ENCODE data around the gene CBLB. TPM values are rescaled to one million over a fixed set of nuclear protein-coding genes. Genes with fewer than 3 reads are reported as not detected.
A peak's percentile ranks its signal among the peaks of the same experiment; 100 is the strongest.

CBLB gene
- total RNA-seq (10 to 100 TPM; 36.0 to 44.6 TPM), polyA plus RNA-seq (ENCODE audit: insufficient read length in 2 of 2) (10 to 100 TPM; 25.1 to 25.6 TPM)
- long read RNA-seq, donor 1, full-length matches to known transcripts = 3 of 3 reads
- long read RNA-seq, donor 1, partial matches to known transcripts = 0 of 3 reads
- long read RNA-seq, donor 1, other reads (novel, unspliced or antisense) = 0 of 3 reads
- long read RNA-seq, donor 2 = 0 reads
- long read RNA-seq, donor 3, full-length matches to known transcripts = 1 of 1 reads
- long read RNA-seq, donor 3, partial matches to known transcripts = 0 of 1 reads
- long read RNA-seq, donor 3, other reads (novel, unspliced or antisense) = 0 of 1 reads
- long read RNA-seq, donor 4, full-length matches to known transcripts = 2 of 2 reads
- long read RNA-seq, donor 4, partial matches to known transcripts = 0 of 2 reads
- long read RNA-seq, donor 4, other reads (novel, unspliced or antisense) = 0 of 2 reads

- 0% methylated on average over 50 of the region's 68 CpGs for WGBS (ENCODE audit: insufficient coverage)
Measured at GRCh38 chr3:105868742-105869530, at the start of gene CBLB. CBLB (minus strand) TSS chr3:105869012; CDS start chr3:105867577, 1,435 bp downstream.

GRCh38 chr3:105916767-105917166, 48.0 kb upstream of the CBLB start:
- no peak for DNase-seq (ENCODE audit: low read depth in 4 of 6, low spot score in 6 of 6)
- peaks cover 1% of the 10 kb centered on the region for H3K9me3 ChIP-seq (ENCODE audit: control insufficient read depth, insufficient read depth, low read length)
- H3K27me3 ChIP-seq (ENCODE audit: control insufficient read depth, insufficient read depth, low read length) = no peaks in the 10 kb centered on the region
- no peaks in the 10 kb centered on the region for H3K4me1 ChIP-seq (ENCODE audit: control insufficient read depth, insufficient read depth, low read length)
- no CpG with 5 or more reads among the region's 2 CpGs for WGBS (ENCODE audit: insufficient coverage)
- no peak overlapping the region for H3K27ac ChIP-seq (ENCODE audit: low read depth, low read length)
- H3K36me3 ChIP-seq (ENCODE audit: control insufficient read depth, insufficient read depth, low read length) = no peaks in the 10 kb centered on the region
- H3K4me3 ChIP-seq (ENCODE audit: low read depth, low read length) = no peak overlapping the region

More at GRCh38 chr3:105868742-105869530, at the start of gene CBLB:
- H3K27me3 ChIP-seq (ENCODE audit: control insufficient read depth, insufficient read depth, low read length) = no peaks in the 10 kb centered on the region
- peak within 1 kb of the TSS; percentile 90 for H3K4me3 ChIP-seq (ENCODE audit: low read depth, low read length)
- DNase-seq (ENCODE audit: low read depth in 4 of 6, low spot score in 6 of 6) = peak; percentile 84 to 99 (median 94)
- no peaks in the 10 kb centered on the region for H3K9me3 ChIP-seq (ENCODE audit: control insufficient read depth, insufficient read depth, low read length)
- peaks cover 3% of the 10 kb centered on the region for H3K4me1 ChIP-seq (ENCODE audit: control insufficient read depth, insufficient read depth, low read length)
- peak within 1 kb of the TSS; percentile 99 for H3K27ac ChIP-seq (ENCODE audit: low read depth, low read length)
- no peaks in the 10 kb centered on the region for H3K36me3 ChIP-seq (ENCODE audit: control insufficient read depth, insufficient read depth, low read length)

GRCh38 chr3:105915524-105915923, 46.7 kb upstream of the CBLB start:
- H3K4me3 ChIP-seq (ENCODE audit: low read depth, low read length) = no peak overlapping the region
- H3K36me3 ChIP-seq (ENCODE audit: control insufficient read depth, insufficient read depth, low read length) = no peaks in the 10 kb centered on the region
- no peak overlapping the region for H3K27ac ChIP-seq (ENCODE audit: low read depth, low read length)
- 100% methylated on average over 1 of the region's 2 CpGs for WGBS (ENCODE audit: insufficient coverage)
- peaks cover 1% of the 10 kb centered on the region for H3K9me3 ChIP-seq (ENCODE audit: control insufficient read depth, insufficient read depth, low read length)
- no peaks in the 10 kb centered on the region for H3K27me3 ChIP-seq (ENCODE audit: control insufficient read depth, insufficient read depth, low read length)
- H3K4me1 ChIP-seq (ENCODE audit: control insufficient read depth, insufficient read depth, low read length) = no peaks in the 10 kb centered on the region
- DNase-seq (ENCODE audit: low read depth in 4 of 6, low spot score in 6 of 6) = no peak

DNA sequence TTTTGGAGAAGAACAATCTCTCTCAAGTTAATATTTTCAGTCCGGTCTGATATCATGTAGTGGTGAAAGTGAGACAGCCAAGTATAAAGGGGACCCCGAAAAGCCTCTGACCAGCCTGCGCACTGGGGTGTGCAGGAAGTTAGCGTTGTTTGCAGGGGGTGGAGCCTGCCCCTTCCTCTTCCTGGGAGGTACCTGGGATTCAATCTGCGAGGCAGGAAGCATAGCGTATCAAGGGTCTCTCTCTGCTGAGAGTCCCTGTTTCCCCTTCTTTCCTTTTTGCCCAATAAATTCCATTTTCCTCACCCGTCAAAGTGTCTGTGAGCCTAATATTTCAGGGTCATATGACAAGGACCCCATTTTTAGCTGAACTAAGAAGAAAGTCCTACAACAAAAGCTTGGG, 44.8 kb upstream of the CBLB start:
- DNase-seq (ENCODE audit: low read depth in 4 of 6, low spot score in 6 of 6) = no peak
- Histone ChIP-seq H3K4me1 (ENCODE audit: control insufficient read depth, insufficient read depth, low read length) (no peaks in the 10 kb centered on the region), H3K9me3 (ENCODE audit: control insufficient read depth, insufficient read depth, low read length) (peaks cover 1% of the 10 kb centered on the region), H3K4me3 (ENCODE audit: low read depth, low read length) (no peak overlapping the region), H3K36me3 (ENCODE audit: control insufficient read depth, insufficient read depth, low read length) (no peaks in the 10 kb centered on the region), H3K27ac (ENCODE audit: low read depth, low read length) (no peak overlapping the region), H3K27me3 (ENCODE audit: control insufficient read depth, insufficient read depth, low read length) (no peaks in the 10 kb centered on the region)
- WGBS (ENCODE audit: insufficient coverage) = 100% methylated on average over 2 of the region's 7 CpGs

GRCh38 chr3:105912891-105913290, 44.1 kb upstream of the CBLB start:
- H3K9me3 ChIP-seq (ENCODE audit: control insufficient read depth, insufficient read depth, low read length) = peaks cover 1% of the 10 kb centered on the region
- DNase-seq (ENCODE audit: low read depth in 4 of 6, low spot score in 6 of 6) = no peak
- no peaks in the 10 kb centered on the region for H3K4me1 ChIP-seq (ENCODE audit: control insufficient read depth, insufficient read depth, low read length)
- H3K27ac ChIP-seq (ENCODE audit: low read depth, low read length) = no peak overlapping the region
- no peaks in the 10 kb centered on the region for H3K27me3 ChIP-seq (ENCODE audit: control insufficient read depth, insufficient read depth, low read length)
- no peaks in the 10 kb centered on the region for H3K36me3 ChIP-seq (ENCODE audit: control insufficient read depth, insufficient read depth, low read length)
- H3K4me3 ChIP-seq (ENCODE audit: low read depth, low read length) = no peak overlapping the region

GRCh38 chr3:105911496-105911895, 42.7 kb upstream of the CBLB start:
- Histone ChIP-seq H3K9me3 (ENCODE audit: control insufficient read depth, insufficient read depth, low read length) (peaks cover 1% of the 10 kb centered on the region), H3K36me3 (ENCODE audit: control insufficient read depth, insufficient read depth, low read length) (no peaks in the 10 kb centered on the region), H3K4me1 (ENCODE audit: control insufficient read depth, insufficient read depth, low read length) (no peaks in the 10 kb centered on the region), H3K27ac (ENCODE audit: low read depth, low read length) (no peak overlapping the region), H3K27me3 (ENCODE audit: control insufficient read depth, insufficient read depth, low read length) (no peaks in the 10 kb centered on the region), H3K4me3 (ENCODE audit: low read depth, low read length) (no peak overlapping the region)
- DNase-seq (ENCODE audit: low read depth in 4 of 6, low spot score in 6 of 6) = no peak

- H3K4me3 ChIP-seq (ENCODE audit: low read depth, low read length) = no peak overlapping the region
- H3K27ac ChIP-seq (ENCODE audit: low read depth, low read length) = no peak overlapping the region
- peak in 1 of 6 donors; percentile 6 for DNase-seq (ENCODE audit: low read depth in 4 of 6, low spot score in 6 of 6)
- H3K4me1 ChIP-seq (ENCODE audit: control insufficient read depth, insufficient read depth, low read length) = no peaks in the 10 kb centered on the region
- no peaks in the 10 kb centered on the region for H3K36me3 ChIP-seq (ENCODE audit: control insufficient read depth, insufficient read depth, low read length)
- H3K27me3 ChIP-seq (ENCODE audit: control insufficient read depth, insufficient read depth, low read length) = no peaks in the 10 kb centered on the region
- no peaks in the 10 kb centered on the region for H3K9me3 ChIP-seq (ENCODE audit: control insufficient read depth, insufficient read depth, low read length)
- WGBS (ENCODE audit: insufficient coverage) = no CpG with 5 or more reads among the region's 3 CpGs
Measured at GRCh38 chr3:105907777-105908176, 39.0 kb upstream of the CBLB start.

- no peak for DNase-seq (ENCODE audit: low read depth in 4 of 6, low spot score in 6 of 6)
- WGBS (ENCODE audit: insufficient coverage) = 83% methylated on average over 3 of the region's 4 CpGs
- Histone ChIP-seq H3K9me3 (ENCODE audit: control insufficient read depth, insufficient read depth, low read length) (no peaks in the 10 kb centered on the region), H3K36me3 (ENCODE audit: control insufficient read depth, insufficient read depth, low read length) (no peaks in the 10 kb centered on the region), H3K27ac (ENCODE audit: low read depth, low read length) (no peak overlapping the region), H3K4me1 (ENCODE audit: control insufficient read depth, insufficient read depth, low read length) (no peaks in the 10 kb centered on the region), H3K4me3 (ENCODE audit: low read depth, low read length) (no peak overlapping the region), H3K27me3 (ENCODE audit: control insufficient read depth, insufficient read depth, low read length) (no peaks in the 10 kb centered on the region)
Measured at GRCh38 chr3:105906836-105907235, 38.0 kb upstream of the CBLB start.

- H3K27ac ChIP-seq (ENCODE audit: low read depth, low read length) = no peak overlapping the region
- no peak overlapping the region for H3K4me3 ChIP-seq (ENCODE audit: low read depth, low read length)
- H3K27me3 ChIP-seq (ENCODE audit: control insufficient read depth, insufficient read depth, low read length) = no peaks in the 10 kb centered on the region
- H3K4me1 ChIP-seq (ENCODE audit: control insufficient read depth, insufficient read depth, low read length) = no peaks in the 10 kb centered on the region
- H3K9me3 ChIP-seq (ENCODE audit: control insufficient read depth, insufficient read depth, low read length) = no peaks in the 10 kb centered on the region
- no CpG with 5 or more reads among the region's 1 CpG for WGBS (ENCODE audit: insufficient coverage)
- H3K36me3 ChIP-seq (ENCODE audit: control insufficient read depth, insufficient read depth, low read length) = no peaks in the 10 kb centered on the region
- no peak for DNase-seq (ENCODE audit: low read depth in 4 of 6, low spot score in 6 of 6)
Measured at GRCh38 chr3:105906345-105906744, 37.5 kb upstream of the CBLB start.
